Head of caudate nucleus (tissue), 42 donors: Measurements from ENCODE around the gene TAX1BP1.
"Not testable (repeated sequence)": the region's sequence is repeated elsewhere in the genome, so short reads cannot be mapped to it uniquely, and the experiment has no call there.

Source experiments
- DNase-seq, 42 donors: peaks; one replicate each; pipeline versions ENCODE4 v3.0.0 to v3.0.0-alpha.2; 2020 to 2021; ENCODE audit warnings: mixed read lengths in 7 of 42
- intact Hi-C: fragments of 100-400 bp; cut with DNase I; formaldehyde crosslinking; loops from one replicate; pipeline ENCODE4 v1.15.0; 2022

The TAX1BP1 gene

GRCh38 chr7:27735831-27736230 is 4.1 kb upstream of the TAX1BP1 start:
- intact Hi-C loops = no loop called here
- no peak for DNase-seq

- DNase-seq = peak in 1 of 42 donors; percentile 37
- intact Hi-C loops = no loop called here
Observed at GRCh38 chr7:27737178-27737577, 2.8 kb upstream of the TAX1BP1 start.

DNA sequence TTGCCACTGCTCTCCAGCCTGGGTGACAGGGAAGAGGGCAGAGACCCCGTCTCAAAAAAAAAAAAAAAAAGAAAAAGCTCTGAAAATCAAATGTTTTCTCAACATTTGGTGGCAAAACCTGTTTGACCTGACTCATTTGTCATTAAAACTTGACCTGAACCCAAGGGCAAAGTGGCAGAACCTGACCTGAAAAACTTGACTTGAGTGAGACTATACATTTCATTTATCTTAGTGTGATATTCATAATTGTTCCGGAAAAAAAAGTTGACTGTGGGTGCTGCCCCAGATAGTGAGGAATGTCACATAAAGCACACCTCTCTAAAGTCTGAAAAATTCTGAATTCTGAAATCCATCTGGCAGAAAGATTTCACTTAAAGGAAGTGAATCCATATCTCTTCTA is 2.3 kb upstream of the TAX1BP1 start:
- intact Hi-C loops = no loop called here
- no peak for DNase-seq

GRCh38 chr7:27739301-27739908 is 557 bp upstream of the TAX1BP1 start:
- intact Hi-C loops = no loop called here
- peak in 5 of 42 donors; percentile 4 to 45 (median 12) for DNase-seq

DNA sequence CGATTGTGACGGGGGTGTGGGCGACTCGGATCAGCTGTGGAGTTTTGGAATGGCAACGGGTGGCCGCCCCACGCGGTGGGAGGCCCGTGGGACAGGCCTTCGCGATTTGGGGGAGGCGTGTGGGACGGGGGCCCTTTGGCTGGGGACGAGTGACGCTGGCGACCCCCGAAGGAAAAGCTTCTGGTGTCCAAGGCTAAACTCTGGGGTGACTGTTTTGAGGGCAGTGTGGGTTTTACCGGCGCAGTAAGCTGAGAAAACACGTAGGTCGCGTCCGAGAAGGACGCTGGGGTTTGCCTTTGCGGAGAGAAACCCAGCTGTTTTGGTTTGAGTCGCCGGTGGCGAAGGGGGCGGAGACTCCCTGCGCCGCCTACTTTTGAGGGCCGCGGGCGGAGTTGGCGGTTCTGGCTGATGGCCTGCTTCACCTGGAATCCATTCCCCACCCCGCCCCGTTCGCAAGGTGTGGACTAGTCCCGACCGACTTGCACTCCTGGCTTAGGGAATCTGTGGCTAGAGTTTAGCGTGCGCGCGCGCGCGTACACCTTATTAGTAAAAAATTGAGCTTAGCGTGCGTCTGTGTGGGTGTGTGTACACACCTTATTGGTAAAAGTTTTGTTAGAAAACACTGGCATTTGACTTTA is 606 bp downstream of the TAX1BP1 start:
- DNase-seq = peak; percentile 35 to 88 (median 73)
- intact Hi-C loops = loop anchor here (5.0 kb wide), 1 partner anchor 78 kb away; the partner anchor contains the start of gene HIBADH

DNA sequence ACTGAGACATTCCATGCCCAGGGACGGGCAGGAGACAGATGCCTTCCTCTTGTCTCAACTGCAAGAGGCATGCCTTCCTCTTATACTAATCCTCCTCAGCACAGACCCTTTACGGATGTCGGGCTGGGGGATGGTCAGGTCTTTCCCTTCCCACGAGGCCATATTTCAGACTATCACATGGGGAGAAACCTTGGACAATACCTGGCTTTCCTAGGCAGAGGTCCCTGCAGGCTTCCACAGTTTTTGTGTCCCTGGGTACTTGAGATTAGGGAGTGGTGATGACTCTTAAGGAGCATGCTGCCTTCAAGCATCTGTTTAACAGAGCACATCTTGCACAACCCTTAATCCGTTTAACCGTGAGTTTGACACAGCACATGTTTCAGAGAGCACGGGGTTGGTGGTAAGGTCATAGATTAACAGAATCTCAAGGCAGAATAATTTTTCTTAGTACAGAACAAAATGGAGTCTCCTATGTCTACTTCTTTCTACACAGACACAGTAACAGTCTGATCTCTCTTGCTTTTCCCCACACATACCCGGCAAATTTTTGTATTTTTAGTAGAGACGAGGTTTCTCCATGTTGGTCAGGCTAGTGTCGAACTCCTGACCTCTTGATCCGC is 2.2 kb downstream of the TAX1BP1 start:
- DNase-seq = not testable (repeated sequence)
- intact Hi-C loops = loop anchor here (5.0 kb wide), 1 partner anchor 80 kb away; the partner anchor contains the start of gene HIBADH

- DNase-seq = peak in 13 of 42 donors; percentile 4 to 51 (median 31)
- intact Hi-C loops = no loop called here
Observed at GRCh38 chr7:27745064-27745583, 5.2 kb downstream of the TAX1BP1 start.

- DNase-seq = no peak
- intact Hi-C loops = no loop called here
Observed at GRCh38 chr7:27746486-27746885, 6.5 kb downstream of the TAX1BP1 start.

DNA sequence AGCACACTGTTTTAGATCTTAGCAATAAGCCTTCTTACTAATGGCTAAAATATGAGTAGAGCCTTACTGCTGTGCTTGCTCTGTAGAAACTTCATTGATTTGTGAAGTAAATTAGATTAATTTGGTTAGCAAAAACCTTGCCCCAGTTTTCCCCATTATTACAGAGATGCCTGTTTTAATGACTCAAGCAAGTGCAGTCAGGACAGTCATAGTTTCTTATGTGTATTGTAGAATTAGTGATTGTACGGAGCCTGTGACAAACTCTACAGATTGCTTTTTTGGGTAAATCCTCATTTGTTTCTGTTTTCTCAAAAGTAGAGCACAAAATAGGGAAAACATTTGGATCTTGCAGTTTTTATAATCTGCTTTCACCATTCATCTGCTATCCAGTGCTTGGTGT is 7.0 kb downstream of the TAX1BP1 start:
- intact Hi-C loops = no loop called here

GRCh38 chr7:27747589-27748368 is 7.8 kb downstream of the TAX1BP1 start:
- intact Hi-C loops = no loop called here
- DNase-seq = no peak

More for the DNA sequence above, 7.0 kb downstream of the TAX1BP1 start:
- no peak for DNase-seq

DNA sequence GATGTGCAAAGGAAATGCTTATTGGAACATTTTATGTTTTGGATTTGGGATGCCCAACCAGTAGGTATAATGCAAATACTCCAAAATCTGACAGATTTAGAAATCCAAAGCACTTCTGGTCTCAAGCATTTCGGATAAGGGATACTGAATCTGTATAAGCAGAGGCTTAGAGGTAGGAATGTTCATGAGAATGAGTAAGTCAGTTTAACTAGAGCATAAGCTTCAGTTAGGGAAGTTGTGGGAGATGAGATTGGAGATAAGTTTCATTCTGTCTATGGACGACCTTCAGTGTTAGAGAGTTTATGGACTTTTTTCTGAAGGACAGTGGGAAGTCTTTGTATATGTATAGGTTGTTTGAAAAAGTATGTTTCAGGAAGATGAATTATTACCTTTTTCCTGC is 10.4 kb downstream of the TAX1BP1 start:
- intact Hi-C loops = no loop called here
- no peak for DNase-seq

GRCh38 chr7:27751888-27752660 is 12.1 kb downstream of the TAX1BP1 start:
- DNase-seq = no peak
- intact Hi-C loops = no loop called here

DNA sequence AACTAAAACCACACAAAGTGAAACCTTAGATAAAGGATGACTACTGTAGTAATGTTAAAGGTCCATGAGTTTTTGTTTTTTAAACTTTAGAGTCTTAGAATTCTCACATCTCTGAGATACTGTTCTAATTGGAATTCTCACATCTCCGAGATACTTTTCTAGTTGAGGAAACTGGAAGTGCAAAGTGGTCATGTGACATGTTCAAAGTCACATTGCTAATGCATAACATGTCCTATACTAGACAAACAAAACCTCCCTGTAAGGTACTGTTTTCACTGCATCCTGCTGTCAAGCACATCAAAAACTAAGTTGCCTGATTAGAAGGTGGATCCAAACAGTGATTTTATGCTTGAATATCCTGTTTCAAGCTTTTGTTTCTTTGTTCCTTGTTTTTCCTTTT is 13.9 kb downstream of the TAX1BP1 start:
- intact Hi-C loops = no loop called here

GRCh38 chr7:27756298-27756697 is 16.3 kb downstream of the TAX1BP1 start:
- no peak for DNase-seq
- intact Hi-C loops = no loop called here

More for the DNA sequence above, 13.9 kb downstream of the TAX1BP1 start:
- no peak for DNase-seq

DNA sequence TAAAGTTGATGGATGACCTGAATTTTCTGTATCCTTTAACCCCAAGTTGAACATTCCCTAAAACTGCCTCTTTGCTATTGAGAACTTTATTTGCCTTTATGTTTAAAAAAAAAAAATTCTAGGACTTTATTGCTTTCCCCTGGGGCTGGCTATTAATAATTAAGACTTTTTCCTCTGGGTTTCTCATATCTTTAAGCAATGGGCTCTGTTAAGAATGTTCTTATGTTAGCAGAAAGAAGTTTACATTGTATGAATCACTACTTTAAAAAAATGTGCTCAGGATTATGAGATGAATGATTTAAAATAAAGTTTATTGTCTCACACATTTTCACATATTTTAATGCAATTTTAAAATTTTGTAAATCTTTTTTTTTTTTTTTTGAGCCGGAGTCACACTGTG is 19.5 kb downstream of the TAX1BP1 start:
- intact Hi-C loops = no loop called here
- no peak for DNase-seq

- intact Hi-C loops = no loop called here
- no peak for DNase-seq
Observed at GRCh38 chr7:27762062-27762461, 22.1 kb downstream of the TAX1BP1 start.

- intact Hi-C loops = no loop called here
- no peak for DNase-seq
Observed at GRCh38 chr7:27763983-27764508, 24.1 kb downstream of the TAX1BP1 start.

- intact Hi-C loops = no loop called here
- DNase-seq = no peak
Observed at GRCh38 chr7:27765841-27766240, 25.9 kb downstream of the TAX1BP1 start.
